Embryonic facial prominence (tissue), 1 donor: ENCODE measurements around the gene APBB3.

ENCODE experiments used
- DNase-seq: peaks from one replicate; pipeline ENCODE4 v3.0.0-alpha.2; 2016; ENCODE audit errors: extremely low spot score

Gene APBB3

GRCh38 chr5:140575309-140575708, 10.9 kb upstream of the APBB3 start:
- no peak for DNase-seq

DNA sequence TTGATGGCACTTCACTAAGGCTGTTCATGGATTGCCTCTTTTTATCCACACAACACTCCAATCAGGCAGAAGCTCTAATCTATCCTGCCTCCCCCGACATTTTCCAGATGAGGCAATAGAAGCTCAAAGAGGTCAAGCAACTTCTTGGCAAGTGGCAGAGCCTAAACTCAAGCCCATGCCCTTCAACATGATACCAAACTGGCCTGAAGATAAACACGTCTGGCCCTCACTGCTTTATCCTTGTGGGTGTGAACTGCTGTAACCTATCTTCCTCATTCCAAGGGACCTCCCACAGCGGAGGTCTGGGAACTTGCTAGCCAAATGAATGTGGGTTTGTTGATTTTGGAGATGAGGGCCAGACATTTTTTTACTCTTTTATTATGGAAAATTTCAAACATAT, 9.8 kb upstream of the APBB3 start:
- no peak for DNase-seq

DNA sequence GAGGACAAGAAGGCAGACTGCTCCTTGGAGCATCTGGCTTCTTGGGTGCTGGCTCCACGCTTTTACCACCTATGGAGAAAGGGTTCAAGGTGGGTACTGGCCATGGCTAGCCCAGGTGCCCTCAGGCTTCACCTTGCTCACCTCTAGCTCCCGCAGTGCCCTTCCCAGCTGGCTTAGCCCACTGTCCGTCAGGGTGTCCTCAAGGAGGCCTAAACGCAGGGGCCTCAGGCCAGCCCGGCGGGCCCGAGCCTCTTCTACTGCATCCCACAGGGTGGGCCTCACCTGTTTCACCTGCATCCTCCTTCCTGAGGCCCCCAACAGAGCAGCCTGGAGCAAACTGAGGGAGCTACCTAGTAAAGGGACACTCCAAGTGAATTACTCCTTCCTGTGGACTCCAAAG, 9.3 kb upstream of the APBB3 start:
- DNase-seq = no peak

DNA sequence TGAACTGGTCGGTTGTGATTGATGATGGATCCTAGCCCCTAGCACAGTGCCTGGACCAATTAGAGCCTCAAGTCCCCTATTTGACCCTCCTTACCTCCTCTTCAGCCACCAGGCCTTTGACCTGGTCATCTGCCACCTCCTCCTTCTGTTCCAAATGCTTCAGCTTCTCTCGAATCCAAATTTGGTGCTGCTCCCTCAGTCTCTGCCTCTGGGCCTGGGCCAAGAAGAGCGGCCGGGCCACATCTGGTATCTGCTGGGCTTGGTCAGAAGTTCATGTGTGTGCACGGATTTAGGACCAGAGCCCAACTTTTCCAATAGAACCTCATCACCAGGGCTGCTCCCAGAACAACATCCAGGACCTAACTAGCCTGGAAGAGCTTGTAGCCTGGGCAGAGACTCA, 6.7 kb upstream of the APBB3 start:
- no peak for DNase-seq

DNA sequence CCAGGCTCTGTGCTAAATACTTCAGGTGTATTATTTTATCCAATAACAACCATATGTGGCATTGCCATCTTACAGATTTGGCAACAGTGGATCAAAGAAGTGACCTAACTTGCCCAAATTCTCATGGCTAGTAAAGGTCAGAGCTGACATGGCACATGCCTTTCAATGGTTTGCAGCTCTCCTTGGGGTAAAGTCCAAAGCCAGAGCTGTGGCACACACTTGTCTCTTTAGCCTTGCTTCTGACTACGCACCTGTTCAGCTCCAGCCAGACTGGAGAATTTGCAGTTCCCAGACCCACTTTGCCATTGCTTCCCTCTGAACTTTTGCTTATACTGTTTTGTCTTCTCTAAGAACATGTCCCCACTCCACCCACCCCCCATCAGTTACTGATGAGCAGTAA, 6.1 kb upstream of the APBB3 start:
- DNase-seq = no peak

DNA sequence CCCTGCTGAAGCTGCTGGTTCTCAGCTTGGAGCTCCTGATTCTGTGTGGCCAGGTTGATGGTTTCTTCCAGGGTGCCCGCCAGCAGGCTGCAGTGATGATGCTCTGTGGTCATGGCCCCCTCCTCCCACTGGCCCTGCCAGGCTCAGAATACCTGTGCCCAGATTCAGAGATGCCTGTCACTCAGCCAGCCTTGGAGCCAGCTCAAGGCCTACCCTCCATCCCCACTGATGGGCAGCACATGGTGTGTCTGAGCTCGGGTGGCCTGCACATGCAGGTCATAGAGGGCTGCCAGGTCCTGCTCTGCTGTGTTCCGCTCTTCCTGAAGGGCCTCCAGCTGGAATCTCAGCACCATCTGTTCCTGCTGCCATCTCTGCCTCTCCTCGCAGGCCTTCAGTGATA, 5.7 kb upstream of the APBB3 start:
- DNase-seq = no peak

- no peak for DNase-seq
Observed at GRCh38 chr5:140569197-140569596, 4.8 kb upstream of the APBB3 start.

- DNase-seq = no peak
Observed at GRCh38 chr5:140568443-140569063, 4.2 kb upstream of the APBB3 start.

DNA sequence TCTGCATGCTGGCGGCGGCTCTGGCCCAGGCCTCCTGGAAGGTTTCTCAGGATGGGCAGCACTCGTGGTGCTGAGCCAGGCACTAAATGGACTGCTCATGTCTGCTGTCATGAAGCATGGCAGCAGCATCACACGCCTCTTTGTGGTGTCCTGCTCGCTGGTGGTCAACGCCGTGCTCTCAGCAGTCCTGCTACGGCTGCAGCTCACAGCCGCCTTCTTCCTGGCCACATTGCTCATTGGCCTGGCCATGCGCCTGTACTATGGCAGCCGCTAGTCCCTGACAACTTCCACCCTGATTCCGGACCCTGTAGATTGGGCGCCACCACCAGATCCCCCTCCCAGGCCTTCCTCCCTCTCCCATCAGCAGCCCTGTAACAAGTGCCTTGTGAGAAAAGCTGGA, 3.5 kb upstream of the APBB3 start:
- DNase-seq = no peak

- DNase-seq = no peak
Observed at GRCh38 chr5:140567136-140567818, 2.9 kb upstream of the APBB3 start.

DNA sequence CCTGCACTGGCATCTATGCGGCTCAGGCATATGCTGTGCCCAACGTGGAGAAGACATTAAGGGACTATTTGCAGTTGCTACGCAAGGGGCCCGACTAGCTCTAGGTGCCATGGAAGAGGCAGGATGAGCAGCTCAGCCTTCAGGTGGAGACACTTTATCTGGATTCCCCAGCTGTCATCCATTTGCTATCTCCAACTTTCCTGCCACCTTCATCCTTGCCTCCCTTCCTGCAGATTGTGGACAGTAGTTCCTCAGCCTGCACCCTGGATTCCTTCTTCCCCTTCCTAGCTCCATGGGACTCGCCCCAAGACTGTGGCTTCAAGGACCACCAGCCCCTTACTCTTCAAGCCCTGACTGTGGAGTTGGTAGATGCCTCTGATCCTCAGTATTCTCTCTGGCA, 2.3 kb upstream of the APBB3 start:
- no peak for DNase-seq

DNA sequence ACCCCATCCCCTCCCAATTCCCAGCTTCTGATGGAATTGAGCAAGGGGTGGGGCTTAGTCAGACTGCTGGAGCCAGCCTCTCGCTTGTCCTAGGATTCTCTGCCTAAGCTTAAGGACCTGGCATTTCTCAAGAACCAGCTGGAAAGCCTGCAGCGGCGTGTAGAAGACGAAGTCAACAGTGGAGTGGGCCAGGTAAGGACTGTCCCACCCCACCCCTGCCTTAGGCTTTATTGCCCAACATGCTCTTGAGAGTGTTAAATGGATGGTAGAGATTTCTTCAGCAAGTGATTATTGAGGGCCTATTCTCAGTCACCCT, 1.3 kb upstream of the APBB3 start:
- DNase-seq = no peak

DNA sequence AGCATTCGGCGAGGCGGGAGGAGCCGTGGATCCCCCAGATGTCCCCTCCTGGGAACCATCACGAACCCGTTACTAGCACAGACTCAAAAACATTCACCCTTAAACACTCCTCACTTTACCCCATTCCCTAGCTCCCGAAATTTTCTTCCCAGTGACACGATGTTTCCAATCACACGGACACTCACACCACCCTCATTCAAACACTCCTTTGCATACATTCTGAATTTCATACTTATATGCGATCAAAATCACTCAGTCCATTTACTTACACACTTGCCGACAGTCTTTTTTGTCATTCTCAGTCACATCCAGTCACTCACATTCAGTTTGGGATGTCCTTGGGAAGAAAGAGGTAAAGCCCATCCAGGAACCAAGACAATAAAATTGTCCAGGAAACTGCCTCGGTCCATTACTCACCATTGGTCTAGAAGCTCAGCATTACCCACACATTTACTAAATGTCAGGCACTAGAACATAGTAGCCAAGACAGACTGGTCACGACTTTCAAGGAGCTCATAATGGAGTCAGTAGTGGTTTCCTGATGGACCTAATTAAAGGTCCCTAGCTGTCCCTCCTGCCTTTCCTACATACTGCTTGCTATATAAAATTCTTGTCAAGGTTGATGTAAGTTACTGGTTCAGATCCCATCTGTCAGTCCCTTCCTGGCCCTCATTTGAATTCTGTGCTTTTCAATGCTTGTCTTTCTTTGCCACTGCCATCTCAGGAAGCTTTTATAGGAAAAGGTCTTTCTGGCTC, 804 bp upstream of the APBB3 start:
- DNase-seq = no peak

GRCh38 chr5:140563596-140563995, 802 bp downstream of the APBB3 start:
- DNase-seq = no peak

DNA sequence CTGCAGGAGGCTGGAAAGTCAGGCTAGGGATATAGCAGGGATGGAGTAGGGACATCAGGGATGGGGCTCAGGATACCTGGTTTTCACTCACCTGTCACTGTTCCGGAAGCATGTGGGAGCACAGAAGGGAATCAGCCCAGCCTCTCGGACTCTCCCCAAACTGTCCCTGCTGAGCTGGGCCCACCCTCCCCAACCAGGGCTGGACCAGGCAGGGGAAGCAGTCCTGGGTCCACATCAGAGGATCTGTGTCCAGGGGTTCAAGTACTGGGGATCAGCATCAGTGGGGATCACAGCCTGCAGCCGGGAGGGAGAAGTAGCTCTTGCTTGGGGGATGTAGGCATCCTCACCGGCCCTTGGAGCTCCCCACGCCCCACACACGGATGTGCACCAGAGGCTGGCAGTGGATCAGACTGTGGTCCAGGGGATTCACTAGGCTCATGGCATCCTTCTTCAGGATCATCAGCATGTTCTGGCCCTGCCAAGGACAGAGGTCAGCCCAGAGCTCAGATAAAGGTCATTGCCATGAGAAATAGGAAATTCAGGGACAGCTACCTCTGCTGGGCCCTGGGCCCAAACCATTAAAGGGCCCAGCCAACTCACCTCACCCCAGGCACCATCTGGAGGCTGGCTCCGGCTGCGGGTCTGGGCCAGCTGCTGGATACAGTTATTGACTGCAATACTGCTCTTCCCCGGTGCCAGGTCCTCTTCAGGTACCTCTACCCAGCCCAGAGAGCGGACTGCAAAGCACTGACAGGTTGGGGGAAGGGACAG, 2.5 kb downstream of the APBB3 start:
- no peak for DNase-seq

DNA sequence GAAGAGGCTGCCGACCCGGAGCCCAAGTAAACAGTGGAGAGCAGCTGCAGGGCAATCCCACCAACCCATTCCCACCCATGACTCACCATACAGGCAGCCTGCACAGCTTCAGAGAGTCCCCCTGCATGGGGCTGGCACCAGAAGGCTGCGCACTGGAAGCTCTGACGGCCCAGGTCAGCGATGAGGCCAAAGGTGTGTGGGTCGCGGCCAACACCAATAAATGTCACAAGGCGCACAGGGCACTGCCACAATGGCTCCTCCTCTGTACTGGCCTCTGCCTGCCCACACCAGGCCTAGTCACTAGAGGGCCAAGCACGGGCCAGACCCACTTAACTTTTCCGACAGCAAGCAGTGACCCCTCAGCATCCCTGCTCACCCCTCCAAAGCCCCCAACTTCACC, 4.2 kb downstream of the APBB3 start:
- no peak for DNase-seq

GRCh38 chr5:140558542-140558941, 5.9 kb downstream of the APBB3 start:
- no peak for DNase-seq

GRCh38 chr5:140557965-140558364, 6.4 kb downstream of the APBB3 start:
- DNase-seq = no peak

- DNase-seq = peak; percentile 67
Observed at GRCh38 chr5:140557136-140557805, 7.1 kb downstream of the APBB3 start, which contains the start of gene SRA1. SRA1 (minus strand) TSS chr5:140557473; CDS start chr5:140557452, 21 bp downstream.

- no peak for DNase-seq
Observed at GRCh38 chr5:140556438-140556837, 8.0 kb downstream of the APBB3 start.

DNA sequence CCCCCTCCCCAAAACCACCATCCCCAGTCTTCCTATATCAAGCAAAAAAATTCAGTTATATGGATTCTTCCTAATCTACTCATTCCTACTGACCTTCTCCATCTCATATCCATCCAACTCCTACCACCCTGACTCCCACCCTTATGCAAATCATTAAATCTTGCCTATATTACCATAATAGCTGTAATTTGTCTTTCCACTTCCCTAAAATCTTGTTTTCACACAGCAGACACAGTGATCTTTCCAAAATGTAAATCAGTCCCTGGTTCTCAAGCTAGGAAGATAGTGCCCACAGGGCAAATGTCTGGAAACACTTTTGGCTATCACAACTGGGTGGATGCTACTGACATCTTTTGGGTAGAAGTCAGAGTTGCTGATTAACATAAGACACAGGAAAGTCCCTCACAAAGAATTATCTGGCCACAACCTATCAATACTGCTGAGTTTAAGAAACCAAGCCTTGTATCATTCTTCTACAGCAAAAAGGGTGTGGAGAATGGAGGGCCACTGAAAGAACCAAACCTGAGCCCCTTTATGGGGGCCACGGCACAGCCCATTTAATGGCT, 8.6 kb downstream of the APBB3 start:
- DNase-seq = no peak

DNA sequence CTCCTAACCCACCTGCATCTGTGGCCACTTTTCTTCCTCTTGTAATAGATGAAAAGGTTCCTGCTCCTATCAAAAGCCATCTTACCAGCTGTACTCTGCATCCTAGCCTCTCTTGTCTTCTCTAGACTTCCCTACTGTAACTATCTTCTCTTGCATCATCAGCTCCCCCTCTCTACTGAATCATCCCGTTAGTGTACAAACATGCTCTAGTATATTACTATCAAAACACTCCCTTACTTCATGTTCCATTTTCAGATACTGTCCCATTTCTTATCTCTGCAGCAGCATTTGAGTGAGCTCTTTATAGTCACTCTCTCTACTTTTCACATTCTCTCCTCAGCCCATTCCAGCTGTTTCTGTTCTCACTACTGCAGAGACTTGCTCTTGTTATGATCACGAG, 9.9 kb downstream of the APBB3 start:
- no peak for DNase-seq
